H1 (cell line): ENCODE measurements around the gene SLC24A1. TPM values are rescaled to one million over a fixed set of nuclear protein-coding genes. Genes with fewer than 3 reads are reported as not detected.
A peak's percentile ranks its signal among the peaks of the same experiment; 100 is the strongest.

ENCODE experiments used
- CTCF ChIA-PET: fragments of 300-600 bp; sonication (Branson Sonifier 250); formaldehyde crosslinking; loops from one replicate; lab custom pipeline; 2021; ENCODE audit not compliant: partially characterized antibody; lab: Charles Lee
- POLR2A ChIA-PET: fragments of 300-600 bp; sonication (Branson Sonifier 250); formaldehyde crosslinking; loops from one replicate; lab custom pipeline; 2021; ENCODE audit warnings: inconsistent platforms; ENCODE audit not compliant: partially characterized antibody; lab: Charles Lee
- DNase-seq, 2 experiments: peaks; one replicate each; pipeline versions ENCODE4 v3.0.0 to v3.0.0-alpha.2; 2010 to 2022; ENCODE audit warnings: low spot score in 2 of 2, low read depth in 1 of 2, mixed read lengths in 1 of 2
- FAIRE-seq: peaks from 2 replicates; lab custom pipeline; 2011; peaks lifted over from hg19 to GRCh38; lab: Jason Lieb, UNC
- H2AFZ ChIP-seq: 2 replicates; pipeline ENCODE4 v1.8.1; 2012; ENCODE audit warnings: low read length, inconsistent platforms
- H2AK5ac ChIP-seq: 2 replicates; pipeline ENCODE4 v1.6.1; 2013; ENCODE audit warnings: low read depth, low read length
- H2BK120ac ChIP-seq: replicated peaks from 2 replicates; pipeline ENCODE3; 2013; ENCODE audit warnings: low read depth, low read length, inconsistent platforms
- H2BK12ac ChIP-seq: 2 replicates; pipeline ENCODE4 v1.6.1; 2013; ENCODE audit warnings: low read depth, low read length
- H2BK15ac ChIP-seq: 2 replicates; pipeline ENCODE4 v1.6.1; 2013; ENCODE audit warnings: low read length
- H2BK20ac ChIP-seq: 2 replicates; pipeline ENCODE4 v1.6.1; 2013; ENCODE audit warnings: low read length
- H2BK5ac ChIP-seq: 2 replicates; pipeline ENCODE4 v1.6.1; 2013; ENCODE audit warnings: low read depth, low read length
- H3K14ac ChIP-seq: 2 replicates; pipeline ENCODE4 v1.6.1; 2013; ENCODE audit warnings: inconsistent platforms; ENCODE audit not compliant: insufficient read length
- H3K18ac ChIP-seq: 2 replicates; pipeline ENCODE4 v1.6.1; 2013; ENCODE audit warnings: low read length; ENCODE audit errors: extremely low read depth
- H3K23ac ChIP-seq: 2 replicates; pipeline ENCODE4 v1.6.1; 2013; ENCODE audit warnings: inconsistent platforms; ENCODE audit not compliant: insufficient read length
- H3K23me2 ChIP-seq: 2 replicates; pipeline ENCODE4 v1.6.1; 2013; ENCODE audit warnings: low read depth, low read length
- H3K27ac ChIP-seq: 2 replicates; pipeline ENCODE4 v1.6.1; 2011; ENCODE audit warnings: low read depth, low read length, inconsistent platforms
- H3K27me3 ChIP-seq, 4 experiments: replicated peaks in 1 of 4; 1 replicate in 1 of 4; 2 replicates in 3 of 4; pipeline versions ENCODE4 v1.6.1 to v1.8.1; 2011 to 2013; ENCODE audit warnings: low read length in 3 of 4, mild to moderate bottlenecking in 3 of 4, inconsistent platforms in 2 of 4, mixed read lengths in 2 of 4, moderate library complexity in 1 of 4; ENCODE audit not compliant: control insufficient read depth in 3 of 4, insufficient read depth in 3 of 4; ENCODE audit errors: extremely low read depth in 1 of 4
- H3K36me3 ChIP-seq, 4 experiments: 2 replicates each; pipeline versions ENCODE4 v1.6.1 to v1.8.1; 2011 to 2013; ENCODE audit warnings: mild to moderate bottlenecking in 4 of 4, low read length in 3 of 4, moderate library complexity in 2 of 4, control low read depth in 1 of 4, inconsistent platforms in 1 of 4; ENCODE audit not compliant: insufficient read depth in 4 of 4, control insufficient read depth in 2 of 4
- H3K4ac ChIP-seq: replicated peaks from 2 replicates; pipeline ENCODE3; 2013; ENCODE audit warnings: low read length, low read depth, mixed read lengths, inconsistent platforms; ENCODE audit not compliant: insufficient read length
- H3K4me1 ChIP-seq, 4 experiments: replicated peaks in 1 of 4; 1 replicate in 1 of 4; 2 replicates in 3 of 4; pipeline versions ENCODE4 v1.6.1 to v1.8.1; 2011 to 2013; ENCODE audit warnings: low read length in 3 of 4, inconsistent platforms in 2 of 4, mixed read lengths in 1 of 4; ENCODE audit not compliant: insufficient read depth in 4 of 4, control insufficient read depth in 3 of 4
- H3K4me2 ChIP-seq, 2 experiments: 2 replicates each; pipeline versions ENCODE4 v1.6.1 to v1.8.1; 2011 to 2013; ENCODE audit warnings: low read depth in 2 of 2, low read length in 2 of 2, control low read depth in 1 of 2, inconsistent platforms in 1 of 2, mild to moderate bottlenecking in 1 of 2; ENCODE audit not compliant: insufficient read depth in 1 of 2
- H3K4me3 ChIP-seq, 4 experiments: fragments of 200-600, 300-600 bp in 1 of 4; sonication (generic), shearing (Covaris generic), sonication (Bioruptor Twin) in 1 of 4; 2 replicates each; pipeline versions ENCODE4 v1.5.1 to v1.8.1; 2011 to 2016; ENCODE audit warnings: low read length in 4 of 4, low read depth in 3 of 4, control low read depth in 2 of 4, inconsistent platforms in 2 of 4, mild to moderate bottlenecking in 2 of 4, mixed read lengths in 1 of 4, moderate library complexity in 1 of 4; ENCODE audit not compliant: insufficient read depth in 2 of 4; ENCODE audit errors: extremely low read depth in 1 of 4
- H3K56ac ChIP-seq: replicated peaks from 2 replicates; pipeline ENCODE3; 2013; ENCODE audit warnings: low read depth, mild to moderate bottlenecking, mixed read lengths, low read length, inconsistent platforms; ENCODE audit not compliant: insufficient read length
- H3K79me1 ChIP-seq: 2 replicates; pipeline ENCODE4 v1.6.1; 2013; ENCODE audit warnings: low read depth, low read length, control low read depth
- H3K79me2 ChIP-seq, 2 experiments: 2 replicates each; pipeline versions ENCODE4 v1.6.1 to v1.8.1; 2012 to 2013; ENCODE audit warnings: low read length in 2 of 2, mild to moderate bottlenecking in 2 of 2, inconsistent platforms in 1 of 2; ENCODE audit not compliant: insufficient read depth in 2 of 2, control insufficient read depth in 1 of 2
- H3K9ac ChIP-seq, 4 experiments: replicated peaks in 1 of 4; 1 replicate in 1 of 4; 2 replicates in 3 of 4; pipeline versions ENCODE4 v1.6.1 to v1.8.1; 2011 to 2013; ENCODE audit warnings: low read depth in 3 of 4, low read length in 3 of 4, control low read depth in 2 of 4, mild to moderate bottlenecking in 2 of 4, moderate library complexity in 2 of 4, inconsistent platforms in 1 of 4; ENCODE audit errors: extremely low read depth in 1 of 4
- H3K9me3 ChIP-seq, 2 experiments: 2 replicates each; pipeline versions ENCODE4 v1.6.1 to v1.8.1; 2012 to 2013; ENCODE audit warnings: mild to moderate bottlenecking in 2 of 2, moderate library complexity in 2 of 2, control low read depth in 1 of 2, inconsistent platforms in 1 of 2, low read depth in 1 of 2, low read length in 1 of 2, mixed read lengths in 1 of 2; ENCODE audit not compliant: insufficient read depth in 2 of 2
- H4K20me1 ChIP-seq, 2 experiments: replicated peaks in 1 of 2; 2 replicates each; pipeline versions ENCODE3 to v1.8.1; 2011 to 2013; ENCODE audit warnings: inconsistent platforms in 2 of 2, low read length in 2 of 2, mild to moderate bottlenecking in 1 of 2; ENCODE audit not compliant: insufficient read depth in 2 of 2, control insufficient read depth in 1 of 2
- H4K5ac ChIP-seq: 2 replicates; pipeline ENCODE4 v1.6.1; 2013; ENCODE audit warnings: low read length, low read depth, mixed read lengths, inconsistent platforms; ENCODE audit not compliant: insufficient read length
- H4K8ac ChIP-seq: 2 replicates; pipeline ENCODE4 v1.8.0; 2013; ENCODE audit warnings: mild to moderate bottlenecking, moderate library complexity, low read length, inconsistent platforms; ENCODE audit not compliant: insufficient read depth; ENCODE audit errors: extremely low read depth
- H4K91ac ChIP-seq: replicated peaks from 2 replicates; pipeline ENCODE3; 2013; ENCODE audit warnings: low read length, mixed read lengths, inconsistent platforms; ENCODE audit not compliant: insufficient read length
- ASH2L ChIP-seq: fragments of 200-600, 300-600 bp; sonication (generic); IDR thresholded peaks from one replicate; pipeline ENCODE4 v1.7.1; 2017; ENCODE audit warnings: low read length
- BCL11A ChIP-seq, 2 experiments: IDR thresholded peaks; one replicate each; pipeline ENCODE4 v1.6.1; 2011; ENCODE audit warnings: low read depth in 2 of 2, low read length in 2 of 2, mild to moderate bottlenecking in 2 of 2
- BRCA1 ChIP-seq: IDR thresholded peaks from 2 replicates; pipeline ENCODE4 v1.6.1; 2012; ENCODE audit warnings: low read depth, low read length, improper control_type of control experiment
- RXRA ChIP-seq: IDR thresholded peaks from 2 replicates; pipeline ENCODE4 v1.6.1; 2011; ENCODE audit warnings: low read depth, mild to moderate bottlenecking, low read length, moderate library complexity; ENCODE audit not compliant: insufficient read depth
- SIRT6 ChIP-seq: IDR thresholded peaks from one replicate; pipeline ENCODE4 v1.7.1; 2012; ENCODE audit warnings: low read length, inconsistent platforms
- SUZ12 ChIP-seq: fragments of 200-600 bp; sonication (generic); IDR thresholded peaks from 2 replicates; pipeline ENCODE4 v1.6.1; 2012; ENCODE audit warnings: mild to moderate bottlenecking, inconsistent platforms, low read length, moderate library complexity, mixed read lengths
- TCF12 ChIP-seq: IDR thresholded peaks from 2 replicates; pipeline ENCODE4 v1.6.1; 2011; ENCODE audit warnings: low read depth, mild to moderate bottlenecking, low read length
- TEAD4 ChIP-seq: IDR thresholded peaks from 2 replicates; pipeline ENCODE4 v1.6.1; 2012; ENCODE audit warnings: low read depth, low read length, inconsistent platforms, mixed read lengths
- ZNF274 ChIP-seq: IDR thresholded peaks from 2 replicates; pipeline ENCODE4 v1.7.0; 2012; ENCODE audit warnings: low read length, borderline replicate concordance; ENCODE audit errors: extremely low read depth
- WGBS, 2 experiments: shearing (Covaris generic) in 1 of 2; methylation state at CpG; one replicate each; pipeline versions ENCODE4 v1.1.6 to v1.1.7; 2013 to 2015; ENCODE audit warnings: low lambda C conversion rate in 2 of 2, mixed read lengths in 2 of 2, inconsistent platforms in 1 of 2, low coverage in 1 of 2, missing lambda C conversion rate in 1 of 2; ENCODE audit not compliant: insufficient replicate concordance in 2 of 2, insufficient coverage in 1 of 2, insufficient read length in 1 of 2; ENCODE audit errors: extremely low coverage in 1 of 2, missing lambda C conversion rate in 1 of 2; 5-methylcytosine and 5-hydroxymethylcytosine counted together
- polyA plus RNA-seq, 7 experiments: library from polyadenylated mRNA; depleted of rRNA in 3 of 7; stranded (reverse) in 5 of 7; unstranded in 2 of 7; fragments of >200 nt in 5 of 7; fragments of 200-250 nt in 2 of 7; gene quantifications; 1 replicate in 5 of 7; 2 replicates in 1 of 7; 4 replicates in 1 of 7; pipeline versions ENCODE4 v1.2.1 to v1.2.3, GENCODE V29; 2011 to 2013; ENCODE audit warnings: missing spikeins in 2 of 7, mixed read lengths in 2 of 7
- total RNA-seq: library from RNA; stranded (reverse); fragmentation: NEBNext Ultra II Directional; extraction: Animal tissue kit (Norgen Biotek cat#: 25700); gene quantifications from 2 replicates; pipeline ENCODE4 v1.2.1, GENCODE V29; 2021
- TF ChIP-seq, protein P1 (sequence below): IDR thresholded peaks from 2 replicates; pipeline ENCODE4 v1.6.1; 2012; ENCODE audit warnings: low read length, inconsistent platforms

Gene SLC24A1
- total and polyA plus RNA-seq, 2 of the 8 experiments (the other 6 are each of a cell fraction or from before 2014, with no cell fraction given) = 4.9 to 6.6 TPM

DNA sequence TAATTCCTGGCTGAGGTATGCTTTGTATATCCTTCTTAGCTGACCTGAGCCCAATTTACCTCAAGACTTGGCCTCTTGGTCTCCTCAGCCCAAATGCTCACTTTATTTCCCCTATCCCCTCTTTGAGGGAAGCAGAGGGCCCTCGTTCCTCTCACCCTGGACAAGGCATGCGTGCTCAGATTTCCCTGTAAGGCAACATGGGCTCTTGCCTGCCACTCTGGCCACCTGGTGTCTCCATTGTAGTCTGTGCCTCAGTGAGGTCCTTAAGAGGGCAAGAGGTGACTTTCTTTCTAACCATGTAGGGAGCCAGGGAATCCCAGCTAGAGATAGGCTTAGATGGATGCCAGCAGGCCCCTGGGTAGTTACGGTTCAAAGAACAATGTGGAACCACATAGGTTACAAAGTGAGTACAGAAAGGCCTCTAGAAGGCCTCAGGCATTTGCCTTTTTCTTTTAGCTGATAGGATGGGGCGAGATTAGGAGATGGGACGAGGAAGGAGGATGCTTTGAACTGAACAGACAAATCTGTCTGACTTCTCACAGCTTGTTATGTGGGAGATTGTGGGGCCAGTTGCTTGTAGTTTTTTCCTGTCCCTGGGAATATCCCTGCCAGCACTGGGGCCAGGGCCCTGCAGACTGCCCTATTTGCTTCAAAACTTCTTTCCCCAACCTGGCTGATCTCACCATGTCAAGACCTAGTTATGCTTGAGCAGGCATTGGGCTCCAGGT lies 9.7 kb upstream of the SLC24A1 start:
- POLR2A ChIA-PET = interaction anchor here (0.8 to 3.2 kb wide), 11 partner anchors 10 to 258 kb away, joined by 3 to 25 read pairs (median 7); partner anchors contain the start of genes RAB11A and SLC24A1
- Histone ChIP-seq H4K5ac (peak overlapping the region; percentile 41), H3K18ac (no peak overlapping the region; the same call in 1 of the 2 replicates), H4K20me1 (peaks cover 0 to 2% of the 10 kb centered on the region in 2 experiments), H4K91ac (peak overlapping the region; percentile 86), H2BK20ac (no peak overlapping the region), H3K14ac (no peak overlapping the region), H2BK15ac (peak overlapping the region; percentile 84; the same call in 1 of the 2 replicates), H3K4me3 (peak overlapping the region; percentile 43 to 98 (median 93)), H3K4ac (peak overlapping the region; percentile 94), H2BK120ac (peak overlapping the region; percentile 76), H3K79me1 (0 out of 2 replicates have a peak, but pooled peaks cover 4% of the 10 kb centered on the region), H3K23ac (no peak overlapping the region), H3K27me3 (no peaks in the 10 kb centered on the region), H3K36me3 (no peaks in the 10 kb centered on the region), H2BK5ac (peak overlapping the region; percentile 96), H3K27ac (peak overlapping the region; percentile 85), H3K9me3 (no peaks in the 10 kb centered on the region), H3K79me2 (peaks cover 7 to 31% of the 10 kb centered on the region in 2 experiments), H3K4me1 (peaks cover 6 to 8% (median 8%) of the 10 kb centered on the region in 4 experiments; a peak in 6 of 7 replicates), H3K4me2 (peak overlapping the region; percentile 71 to 91), H2AK5ac (no peak overlapping the region), H3K56ac (no peak overlapping the region), H2AFZ (peak overlapping the region; percentile 47; the same call in 1 of the 2 replicates), H3K9ac (peak overlapping the region; percentile 9 to 70 (median 64); a peak in 6 of 7 replicates), H2BK12ac (peak overlapping the region; percentile 61; the same call in 1 of the 2 replicates), H3K23me2 (peaks cover 4% of the 10 kb centered on the region; the same call in 1 of the 2 replicates), H4K8ac (peak overlapping the region; percentile 53; the same call in 1 of the 2 replicates)
- WGBS, 2 experiments = 89% methylated on average over 5 of the region's 5 CpGs; no CpG with 5 or more reads in 1 of the 2 experiments
- CTCF ChIA-PET = interaction anchor here (0.6 to 2.0 kb wide), 8 partner anchors 14 to 638 kb away, joined by 3 to 8 read pairs (median 4); no protein-coding TSS in a partner anchor
- DNase-seq = no peak
- no peak for FAIRE-seq
- TF ChIP-seq TCF12 (no peak), TEAD4 (no peak), ASH2L (no peak), BCL11A (IDR thresholded peaks at IDR 0.05; ENCODE audit: low read depth in 2 of 2, low read length in 2 of 2) (no peak), SIRT6 (no peak), BRCA1 (no peak), RXRA (no peak), SUZ12 (no peak), ZNF274 (no peak)
- TF ChIP-seq, protein P1, sequence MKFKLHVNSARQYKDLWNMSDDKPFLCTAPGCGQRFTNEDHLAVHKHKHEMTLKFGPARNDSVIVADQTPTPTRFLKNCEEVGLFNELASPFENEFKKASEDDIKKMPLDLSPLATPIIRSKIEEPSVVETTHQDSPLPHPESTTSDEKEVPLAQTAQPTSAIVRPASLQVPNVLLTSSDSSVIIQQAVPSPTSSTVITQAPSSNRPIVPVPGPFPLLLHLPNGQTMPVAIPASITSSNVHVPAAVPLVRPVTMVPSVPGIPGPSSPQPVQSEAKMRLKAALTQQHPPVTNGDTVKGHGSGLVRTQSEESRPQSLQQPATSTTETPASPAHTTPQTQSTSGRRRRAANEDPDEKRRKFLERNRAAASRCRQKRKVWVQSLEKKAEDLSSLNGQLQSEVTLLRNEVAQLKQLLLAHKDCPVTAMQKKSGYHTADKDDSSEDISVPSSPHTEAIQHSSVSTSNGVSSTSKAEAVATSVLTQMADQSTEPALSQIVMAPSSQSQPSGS = no peak
